OCI-LY1 (cell line): ENCODE results near the gene PNMA3.

Experiments
- H2AFZ ChIP-seq: fragments of 200-600 bp; sonication (generic), shearing (Covaris generic); 2 replicates; pipeline ENCODE4 v1.6.0; 2014; ENCODE audit warnings: antibody characterized with exemption, mild to moderate bottlenecking, low read length
- H3F3A ChIP-seq: fragments of 200-600 bp; sonication (generic), shearing (Covaris generic); 2 replicates; pipeline ENCODE4 v1.6.0; 2014; ENCODE audit warnings: mild to moderate bottlenecking, antibody characterized with exemption, low read length, moderate library complexity; ENCODE audit not compliant: insufficient read depth
- H3K27ac ChIP-seq: fragments of 200-600 bp; sonication (generic); 2 replicates; pipeline ENCODE4 v1.5.1; 2014; ENCODE audit warnings: low read length, mixed run types, mild to moderate bottlenecking, low read depth; ENCODE audit not compliant: poor library complexity, severe bottlenecking
- H3K27me3 ChIP-seq: fragments of 200-600 bp; sonication (generic); 2 replicates; pipeline ENCODE4 v1.6.0; 2014; ENCODE audit warnings: antibody characterized with exemption, mild to moderate bottlenecking, low read length, moderate library complexity; ENCODE audit not compliant: insufficient read depth
- H3K36me3 ChIP-seq: fragments of 200-600 bp; sonication (generic); 2 replicates; pipeline ENCODE4 v1.6.1; 2014; ENCODE audit warnings: mild to moderate bottlenecking, antibody characterized with exemption, low read length, moderate library complexity, mixed read lengths; ENCODE audit not compliant: insufficient read depth
- H3K4me1 ChIP-seq: fragments of 200-600 bp; sonication (generic); 2 replicates; pipeline ENCODE4 v1.5.1; 2014; ENCODE audit warnings: mild to moderate bottlenecking, low read length, moderate library complexity; ENCODE audit not compliant: insufficient read depth, severe bottlenecking
- H3K4me2 ChIP-seq: fragments of 200-600 bp; sonication (generic), shearing (Covaris generic); 2 replicates; pipeline ENCODE4 v1.6.1; 2014; ENCODE audit warnings: low read length
- H3K4me3 ChIP-seq: fragments of 200-600 bp; sonication (generic); 2 replicates; pipeline ENCODE4 v1.5.1; 2014; ENCODE audit warnings: low read length, low read depth, mild to moderate bottlenecking, mixed read lengths; ENCODE audit not compliant: poor library complexity, severe bottlenecking
- H3K79me2 ChIP-seq: fragments of 200-600 bp; shearing (Covaris generic); 2 replicates; pipeline ENCODE4 v1.6.1; 2016; ENCODE audit warnings: mixed run types, low read length, mixed read lengths; ENCODE audit not compliant: insufficient read depth
- H3K9ac ChIP-seq: fragments of 200-600 bp; sonication (generic), shearing (Covaris generic); 2 replicates; pipeline ENCODE4 v1.6.1; 2014; ENCODE audit warnings: mild to moderate bottlenecking, low read length, mixed read lengths
- H3K9me2 ChIP-seq: fragments of 200-600 bp; sonication (generic), shearing (Covaris generic); 2 replicates; pipeline ENCODE4 v1.6.1; 2014; ENCODE audit warnings: low read depth, mild to moderate bottlenecking, low read length, mixed read lengths
- H3K9me3 ChIP-seq: fragments of 200-600 bp; shearing (Covaris generic); 2 replicates; pipeline ENCODE4 v1.6.1; 2014; ENCODE audit warnings: low read length, mixed read lengths
- H4K20me1 ChIP-seq: fragments of 200-600 bp; sonication (generic), shearing (Covaris generic); 2 replicates; pipeline ENCODE4 v1.6.0; 2016; ENCODE audit warnings: mild to moderate bottlenecking, low read length; ENCODE audit not compliant: insufficient read depth
- EZH2 ChIP-seq: fragments of 200-600 bp; sonication (generic), shearing (Covaris generic); IDR thresholded peaks from 2 replicates; pipeline ENCODE4 v1.8.0; 2017; ENCODE audit warnings: borderline replicate concordance, mixed run types, mild to moderate bottlenecking, antibody characterized with exemption, low read length, moderate library complexity, mixed read lengths
- TF ChIP-seq, protein P1 (sequence below): fragments of 200-600 bp; sonication (generic), shearing (Covaris generic); IDR thresholded peaks from 2 replicates; pipeline ENCODE4 v1.5.1; 2017; ENCODE audit warnings: mild to moderate bottlenecking, antibody characterized with exemption, low read length, moderate library complexity, mixed read lengths

PNMA3 gene

GRCh38 chrX:153061732-153062131 lies 5.5 kb downstream of the PNMA3 start:
- Histone ChIP-seq H3K9ac (no peak overlapping the region), H3K36me3 (no peaks in the 10 kb centered on the region), H3K4me2 (no peak overlapping the region), H3K79me2 (no peaks in the 10 kb centered on the region), H4K20me1 (no peaks in the 10 kb centered on the region), H3K4me1 (no peaks in the 10 kb centered on the region), H3K27me3 (no peaks in the 10 kb centered on the region), H3K4me3 (no peak overlapping the region), H3K9me2 (no peaks in the 10 kb centered on the region), H3K27ac (no peak overlapping the region), H3K9me3 (no peaks in the 10 kb centered on the region), H3F3A (no peaks in the 10 kb centered on the region), H2AFZ (no peak overlapping the region)
- TF ChIP-seq EZH2: no peak
- TF ChIP-seq, protein P1, sequence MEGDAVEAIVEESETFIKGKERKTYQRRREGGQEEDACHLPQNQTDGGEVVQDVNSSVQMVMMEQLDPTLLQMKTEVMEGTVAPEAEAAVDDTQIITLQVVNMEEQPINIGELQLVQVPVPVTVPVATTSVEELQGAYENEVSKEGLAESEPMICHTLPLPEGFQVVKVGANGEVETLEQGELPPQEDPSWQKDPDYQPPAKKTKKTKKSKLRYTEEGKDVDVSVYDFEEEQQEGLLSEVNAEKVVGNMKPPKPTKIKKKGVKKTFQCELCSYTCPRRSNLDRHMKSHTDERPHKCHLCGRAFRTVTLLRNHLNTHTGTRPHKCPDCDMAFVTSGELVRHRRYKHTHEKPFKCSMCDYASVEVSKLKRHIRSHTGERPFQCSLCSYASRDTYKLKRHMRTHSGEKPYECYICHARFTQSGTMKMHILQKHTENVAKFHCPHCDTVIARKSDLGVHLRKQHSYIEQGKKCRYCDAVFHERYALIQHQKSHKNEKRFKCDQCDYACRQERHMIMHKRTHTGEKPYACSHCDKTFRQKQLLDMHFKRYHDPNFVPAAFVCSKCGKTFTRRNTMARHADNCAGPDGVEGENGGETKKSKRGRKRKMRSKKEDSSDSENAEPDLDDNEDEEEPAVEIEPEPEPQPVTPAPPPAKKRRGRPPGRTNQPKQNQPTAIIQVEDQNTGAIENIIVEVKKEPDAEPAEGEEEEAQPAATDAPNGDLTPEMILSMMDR: no peak

- Histone ChIP-seq H3K27me3 (no peaks in the 10 kb centered on the region), H3K9ac (no peak overlapping the region), H3K9me3 (no peaks in the 10 kb centered on the region), H3K27ac (no peak overlapping the region), H3K36me3 (no peaks in the 10 kb centered on the region), H3K4me3 (no peak overlapping the region), H2AFZ (no peak overlapping the region), H4K20me1 (no peaks in the 10 kb centered on the region), H3K9me2 (no peaks in the 10 kb centered on the region), H3K79me2 (no peaks in the 10 kb centered on the region), H3K4me1 (no peaks in the 10 kb centered on the region), H3K4me2 (no peak overlapping the region), H3F3A (no peaks in the 10 kb centered on the region)
- TF ChIP-seq EZH2: no peak
- TF ChIP-seq, protein P1: no peak
These were observed 7.0 kb downstream of the PNMA3 start for GRCh38 chrX:153063315-153063714.

GRCh38 chrX:153064061-153064460 lies 7.8 kb downstream of the PNMA3 start:
- Histone ChIP-seq H3K9me2 (no peaks in the 10 kb centered on the region), H3K9ac (no peak overlapping the region), H3K27ac (no peak overlapping the region), H3K79me2 (no peaks in the 10 kb centered on the region), H3F3A (no peaks in the 10 kb centered on the region), H3K36me3 (no peaks in the 10 kb centered on the region), H3K9me3 (no peaks in the 10 kb centered on the region), H3K27me3 (no peaks in the 10 kb centered on the region), H3K4me1 (no peaks in the 10 kb centered on the region), H2AFZ (no peak overlapping the region), H3K4me3 (no peak overlapping the region), H3K4me2 (no peak overlapping the region), H4K20me1 (no peaks in the 10 kb centered on the region)
- TF ChIP-seq, protein P1: no peak
- TF ChIP-seq EZH2: no peak
